PFSK-1 (cell line): ENCODE measurements around the gene TXNL1.

Source experiments
- POLR2AphosphoS5 ChIP-seq: IDR thresholded peaks from 2 replicates; pipeline ENCODE4 v1.6.1; 2012; ENCODE audit warnings: low read depth, mild to moderate bottlenecking, control low read depth, low read length, moderate library complexity
- REST ChIP-seq, 2 experiments: IDR thresholded peaks; 2 replicates each; pipeline versions ENCODE4 v1.6.1 to v1.8.0; 2011 to 2012; ENCODE audit warnings: low read depth in 2 of 2, low read length in 2 of 2, control low read depth in 1 of 2, inconsistent platforms in 1 of 2, mild to moderate bottlenecking in 1 of 2, moderate library complexity in 1 of 2; ENCODE audit not compliant: insufficient read depth in 1 of 2
- SIN3A ChIP-seq: IDR thresholded peaks from 2 replicates; pipeline ENCODE4 v1.6.1; 2012; ENCODE audit warnings: mild to moderate bottlenecking, low read length, moderate library complexity, borderline replicate concordance; ENCODE audit not compliant: insufficient read depth
- TAF1 ChIP-seq: IDR thresholded peaks from 2 replicates; pipeline ENCODE4 v1.6.1; 2012; ENCODE audit warnings: low read length, control low read depth, borderline replicate concordance; ENCODE audit not compliant: insufficient read depth

- no peak for TF ChIP-seq POLR2AphosphoS5
- no peak for TF ChIP-seq TAF1
- no peak for TF ChIP-seq REST (IDR thresholded peaks at IDR 0.05; ENCODE audit: insufficient read depth in 1 of 2, low read depth in 2 of 2, low read length in 2 of 2)
- no peak for TF ChIP-seq SIN3A
Measured at GRCh38 chr18:56560992-56561391, 77.4 kb downstream of the TXNL1 start.
